Large intestine (tissue), 3 donors: ENCODE data around the gene ZNF516. TPM values are rescaled to one million over a fixed set of nuclear protein-coding genes. Genes with fewer than 3 reads are reported as not detected.

ENCODE experiments used
- DNase-seq, 2 donors: peaks; one replicate each; pipeline versions ENCODE4 v3.0.0 to v3.0.0-alpha.2; 2013
- H3K27ac ChIP-seq: one replicate; pipeline ENCODE4 v1.5.1; 2013; ENCODE audit warnings: low read length
- H3K27me3 ChIP-seq: 2 replicates; pipeline ENCODE4 v1.6.1; 2013; ENCODE audit warnings: low read length; ENCODE audit not compliant: control insufficient read depth, insufficient read depth
- H3K36me3 ChIP-seq: 2 replicates; pipeline ENCODE4 v1.6.1; 2013; ENCODE audit warnings: low read length; ENCODE audit not compliant: control insufficient read depth, insufficient read depth
- H3K4me1 ChIP-seq: one replicate; pipeline ENCODE4 v1.6.1; 2013; ENCODE audit warnings: low read length; ENCODE audit not compliant: control insufficient read depth, insufficient read depth
- H3K4me3 ChIP-seq: one replicate; pipeline ENCODE4 v1.5.1; 2013; ENCODE audit warnings: low read length
- H3K9me3 ChIP-seq: one replicate; pipeline ENCODE4 v1.6.1; 2013; ENCODE audit warnings: mild to moderate bottlenecking, low read depth, low read length, moderate library complexity; ENCODE audit not compliant: control insufficient read depth
- WGBS: methylation state at CpG from one replicate; pipeline ENCODE4 v1.1.5; 2013; ENCODE audit warnings: low lambda C conversion rate; ENCODE audit not compliant: insufficient coverage; 5-methylcytosine and 5-hydroxymethylcytosine counted together
- polyA plus RNA-seq: library from polyadenylated mRNA; unstranded; fragments of 120-200 nt; gene quantifications from one replicate; pipeline ENCODE4 v1.2.1, GENCODE V29; 2013

ZNF516 gene
- polyA plus RNA-seq, 1 donor: 18.4 TPM

DNA sequence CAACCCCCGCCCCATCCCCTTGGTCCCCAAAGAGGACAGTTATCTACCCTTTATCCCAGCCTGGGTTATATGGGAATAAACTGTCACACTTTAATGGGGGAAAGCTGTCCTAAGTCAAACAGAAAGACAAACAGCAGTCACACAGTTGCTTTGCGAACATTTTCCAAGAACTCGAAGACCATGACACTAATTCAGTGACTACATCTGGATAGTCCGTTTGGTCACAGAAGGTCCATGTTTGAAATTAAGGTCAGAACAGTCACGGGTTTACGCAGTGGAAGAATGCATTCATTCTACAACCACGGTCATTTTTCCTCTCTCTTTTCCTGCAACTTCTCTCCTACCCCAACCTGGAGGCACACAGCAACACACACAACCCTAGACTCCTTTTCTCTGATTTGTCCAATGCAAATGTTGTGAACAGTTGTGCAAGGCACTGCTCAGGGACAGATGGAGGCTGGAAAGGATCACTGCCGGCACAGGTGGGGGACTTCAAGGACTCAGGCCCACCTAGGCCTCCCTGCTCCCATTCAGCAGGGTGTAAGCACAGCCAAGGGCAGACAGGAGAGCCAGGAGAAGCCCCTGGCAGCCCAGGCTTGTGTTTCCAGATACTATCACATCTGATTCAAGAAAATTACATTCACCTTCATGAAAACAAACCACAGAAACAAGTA is 39.9 kb downstream of the ZNF516 start:
- H3K36me3 ChIP-seq: peaks cover 16% of the 10 kb centered on the region
- no peak for DNase-seq
- peaks cover 12% of the 10 kb centered on the region for H3K4me1 ChIP-seq
- H3K9me3 ChIP-seq: peaks cover 3% of the 10 kb centered on the region
- no peak overlapping the region for H3K4me3 ChIP-seq
- WGBS: no CpG with 5 or more reads among the region's 8 CpGs
- H3K27ac ChIP-seq: no peak overlapping the region
- no peaks in the 10 kb centered on the region for H3K27me3 ChIP-seq

DNA sequence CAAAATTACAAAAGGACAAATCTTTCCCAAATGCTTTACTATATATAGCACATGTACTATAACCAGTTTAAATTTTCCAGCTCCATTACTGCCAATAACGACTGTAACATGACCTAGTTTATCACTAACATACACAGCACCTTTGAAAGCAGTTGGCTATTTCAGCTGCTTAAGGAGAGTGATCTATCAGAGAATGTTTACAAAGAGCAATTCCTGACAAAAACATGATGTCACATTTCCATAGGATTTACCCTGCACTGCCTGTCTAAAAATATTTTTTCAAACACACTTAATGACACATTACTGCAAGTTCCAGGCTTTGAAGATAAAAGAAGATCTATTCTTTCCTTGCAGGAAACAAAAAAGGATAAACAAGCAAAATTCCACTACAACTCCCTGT is 40.6 kb downstream of the ZNF516 start:
- Histone ChIP-seq H3K27ac (no peak overlapping the region), H3K9me3 (peaks cover 3% of the 10 kb centered on the region), H3K4me1 (peaks cover 12% of the 10 kb centered on the region), H3K36me3 (peaks cover 12% of the 10 kb centered on the region), H3K27me3 (no peaks in the 10 kb centered on the region), H3K4me3 (no peak overlapping the region)
- no peak for DNase-seq
- no CpG with 5 or more reads among the region's 1 CpG for WGBS

DNA sequence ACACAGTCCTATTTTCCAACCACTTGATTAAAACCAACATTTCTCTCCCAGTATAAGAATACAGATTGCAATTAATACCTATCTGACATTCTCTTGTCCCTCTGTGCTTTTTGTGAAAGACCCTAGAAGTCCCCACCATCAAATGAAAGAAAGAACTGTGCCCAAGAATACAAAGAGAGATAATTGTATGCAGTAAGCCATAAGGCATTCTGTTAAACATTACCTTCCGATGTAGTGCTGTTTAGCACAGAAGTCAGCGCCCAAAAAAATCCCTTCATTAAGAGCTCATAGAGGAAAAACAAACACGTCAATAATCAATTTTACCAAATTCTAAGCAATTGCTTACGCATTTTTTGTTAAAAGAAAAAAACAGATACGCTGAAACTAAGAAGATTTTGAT is 41.1 kb downstream of the ZNF516 start:
- peaks cover 3% of the 10 kb centered on the region for H3K9me3 ChIP-seq
- no peak for DNase-seq
- peaks cover 12% of the 10 kb centered on the region for H3K4me1 ChIP-seq
- peaks cover 7% of the 10 kb centered on the region for H3K36me3 ChIP-seq
- 20% methylated on average over 4 of the region's 5 CpGs for WGBS
- H3K27ac ChIP-seq: no peak overlapping the region
- no peaks in the 10 kb centered on the region for H3K27me3 ChIP-seq
- H3K4me3 ChIP-seq: no peak overlapping the region

DNA sequence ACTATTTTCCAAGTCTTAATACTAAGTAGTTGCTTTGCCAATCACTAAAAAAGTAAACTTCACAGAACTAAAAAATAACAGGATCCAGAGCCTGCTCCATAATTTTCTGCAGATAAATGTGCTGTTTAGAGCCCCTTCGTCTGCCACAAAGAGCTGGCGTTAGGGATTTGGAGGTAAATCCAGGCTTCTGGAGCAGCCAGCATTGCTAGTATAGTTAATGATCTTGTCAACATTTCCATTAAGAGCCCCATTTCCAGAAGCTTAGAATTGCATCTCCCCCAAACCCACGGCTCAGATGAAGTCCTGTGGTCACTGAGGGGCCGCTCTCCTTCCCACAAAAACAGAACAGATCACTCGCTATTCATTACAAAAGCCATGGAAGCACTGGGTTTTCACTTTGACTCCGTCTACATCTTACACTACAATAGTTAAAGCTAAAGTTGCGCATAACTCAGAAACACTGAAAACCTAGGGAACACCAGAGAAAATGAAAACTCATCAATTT is 41.9 kb downstream of the ZNF516 start:
- Histone ChIP-seq H3K27ac (no peak overlapping the region), H3K27me3 (no peaks in the 10 kb centered on the region), H3K4me1 (peaks cover 12% of the 10 kb centered on the region), H3K9me3 (no peaks in the 10 kb centered on the region), H3K4me3 (no peak overlapping the region), H3K36me3 (no peaks in the 10 kb centered on the region)
- DNase-seq: no peak
- WGBS: 86% methylated on average over 1 of the region's 7 CpGs

DNA sequence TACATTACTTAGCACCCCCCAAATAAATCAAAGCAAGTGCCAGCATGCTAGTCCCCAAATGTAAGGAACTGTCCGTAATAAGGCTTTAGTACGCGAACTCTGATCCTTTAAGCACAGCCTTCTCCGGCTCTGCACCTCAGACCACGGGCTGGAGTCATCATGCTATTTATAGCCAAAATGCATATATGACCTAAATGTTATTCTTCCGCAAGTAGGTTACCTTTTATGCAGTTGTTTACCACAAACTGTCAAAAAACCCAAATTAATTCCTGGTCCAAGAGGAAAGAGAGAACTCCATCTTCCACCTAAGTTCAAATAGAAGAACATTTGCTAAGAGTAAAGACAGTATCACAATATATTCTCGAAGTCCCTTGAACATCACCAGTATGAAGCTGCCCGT is 42.7 kb downstream of the ZNF516 start:
- Histone ChIP-seq H3K4me1 (peaks cover 12% of the 10 kb centered on the region), H3K9me3 (no peaks in the 10 kb centered on the region), H3K36me3 (peaks cover 3% of the 10 kb centered on the region), H3K27ac (peak overlapping the region; percentile 64), H3K4me3 (no peak overlapping the region), H3K27me3 (no peaks in the 10 kb centered on the region)
- peak in 1 of 2 donors; percentile 34 for DNase-seq
- 67% methylated on average over 1 of the region's 8 CpGs for WGBS

DNA sequence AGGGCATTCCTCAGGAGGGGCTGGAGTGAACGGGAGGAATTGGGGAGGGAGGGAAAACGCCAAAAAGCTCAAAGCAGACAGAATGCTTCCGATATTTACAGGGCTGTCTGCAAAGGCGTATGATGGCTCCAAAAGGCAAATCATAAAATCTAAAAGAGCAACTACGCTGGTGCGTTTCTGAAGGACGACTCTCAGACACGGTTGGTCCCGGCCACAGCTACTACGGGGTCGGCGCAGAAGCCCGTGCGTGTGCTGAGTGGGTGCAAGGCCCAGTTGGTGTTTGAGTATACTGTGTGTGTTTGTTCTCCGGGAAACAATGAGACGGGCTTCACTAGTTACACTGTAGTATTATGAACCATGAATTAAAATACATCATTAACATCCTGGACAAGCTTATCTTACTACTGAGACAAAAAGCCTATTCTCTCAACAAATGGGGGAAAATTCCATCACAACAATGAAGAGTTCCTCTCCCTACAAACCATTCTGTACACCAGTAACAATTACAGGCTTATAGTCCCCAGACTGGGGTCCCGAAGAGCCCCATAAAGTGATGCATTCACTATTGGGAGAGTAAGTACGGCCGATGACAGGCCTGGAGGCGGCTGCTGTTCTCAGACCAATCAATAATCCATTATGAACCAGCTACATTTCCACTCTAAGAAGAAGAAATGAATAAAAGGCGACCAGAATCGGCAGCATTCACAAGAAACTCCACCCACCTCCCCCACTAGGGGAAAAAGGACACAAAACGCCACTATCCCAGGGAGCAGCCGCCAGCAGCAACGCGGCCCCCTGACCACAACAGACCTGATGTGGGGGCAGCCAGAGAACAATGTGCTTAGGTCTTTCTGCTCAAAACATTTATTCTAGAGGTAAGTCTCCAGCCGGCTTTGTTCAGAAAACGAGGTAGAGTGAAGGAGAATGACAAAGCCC is 43.4 kb downstream of the ZNF516 start:
- DNase-seq: peak in 1 of 2 donors; percentile 25
- Histone ChIP-seq H3K4me3 (peak overlapping the region; percentile 40), H3K27me3 (no peaks in the 10 kb centered on the region), H3K4me1 (peaks cover 12% of the 10 kb centered on the region), H3K27ac (peak overlapping the region; percentile 64), H3K9me3 (no peaks in the 10 kb centered on the region), H3K36me3 (peaks cover 3% of the 10 kb centered on the region)
- 35% methylated on average over 2 of the region's 28 CpGs for WGBS

DNA sequence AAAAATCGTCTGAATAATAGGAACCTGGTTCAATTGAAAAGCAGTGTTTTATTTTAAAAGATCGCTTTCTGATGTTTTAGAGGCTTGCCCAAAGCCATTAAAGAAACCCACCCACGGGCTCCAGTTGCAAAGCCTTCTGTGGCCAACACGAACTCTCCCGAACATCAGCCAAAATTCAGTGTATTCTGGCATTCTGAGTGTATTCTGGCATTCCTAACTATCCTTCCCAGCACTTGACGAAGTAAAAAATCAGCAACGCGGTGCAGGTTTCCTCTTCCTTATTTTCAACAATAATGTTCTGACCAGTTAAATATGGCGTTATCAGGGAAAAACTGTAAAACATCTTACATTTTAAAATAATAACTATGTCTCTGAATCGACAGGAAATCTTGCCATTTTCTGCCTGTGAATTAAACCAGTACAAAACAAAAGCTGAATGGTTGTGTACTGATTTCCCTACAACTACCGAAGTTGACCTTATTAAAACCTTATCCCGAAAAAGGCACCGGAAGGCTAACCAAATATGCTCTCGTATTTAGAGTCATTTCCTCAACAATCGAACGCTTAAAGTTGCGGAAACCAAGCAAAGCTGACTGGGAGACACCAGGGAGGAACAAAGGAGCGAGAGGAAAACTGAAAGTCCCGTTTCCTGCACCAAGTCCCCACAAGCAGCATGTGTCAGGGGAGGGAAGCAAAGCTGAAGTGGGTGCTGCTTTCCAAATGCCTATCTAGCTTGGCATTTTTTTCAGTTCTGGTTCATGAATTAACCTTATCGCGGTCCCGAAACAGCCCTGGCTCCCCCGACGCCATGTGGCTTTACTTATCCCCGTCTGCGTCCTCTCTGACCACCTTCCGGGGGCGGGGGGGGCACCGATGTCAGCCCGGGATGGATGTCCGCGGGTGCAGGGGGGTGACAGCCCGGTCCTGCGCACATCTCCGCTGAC is 44.3 kb downstream of the ZNF516 start:
- Histone ChIP-seq H3K27ac (peak overlapping the region; percentile 64), H3K9me3 (no peaks in the 10 kb centered on the region), H3K4me1 (peaks cover 12% of the 10 kb centered on the region), H3K27me3 (no peaks in the 10 kb centered on the region), H3K36me3 (peaks cover 3% of the 10 kb centered on the region), H3K4me3 (peak overlapping the region; percentile 40)
- WGBS: 70% methylated on average over 3 of the region's 35 CpGs
- peak; percentile 33 to 43 for DNase-seq

DNA sequence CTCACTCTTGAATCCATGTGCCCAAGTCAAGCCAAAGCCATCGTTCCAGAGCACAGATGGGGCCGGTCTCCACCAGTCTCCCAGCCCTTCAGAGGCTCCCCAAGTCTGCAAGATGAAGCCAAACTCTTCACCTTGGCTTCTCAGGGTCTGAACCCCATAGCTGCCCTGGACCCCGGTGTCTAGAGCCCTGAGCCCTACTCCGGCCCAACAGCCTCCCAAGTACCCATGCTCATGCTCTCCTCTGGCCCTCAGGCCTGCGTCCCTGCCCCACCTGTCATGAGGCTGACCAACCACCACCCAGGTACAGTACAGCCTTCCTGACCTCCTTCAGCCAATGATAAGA is 46.0 kb downstream of the ZNF516 start:
- H3K27me3 ChIP-seq: no peaks in the 10 kb centered on the region
- H3K4me3 ChIP-seq: no peak overlapping the region
- H3K9me3 ChIP-seq: no peaks in the 10 kb centered on the region
- DNase-seq: no peak
- H3K4me1 ChIP-seq: peaks cover 7% of the 10 kb centered on the region
- H3K27ac ChIP-seq: no peak overlapping the region
- WGBS: no CpG with 5 or more reads among the region's 5 CpGs
- peaks cover 3% of the 10 kb centered on the region for H3K36me3 ChIP-seq

DNA sequence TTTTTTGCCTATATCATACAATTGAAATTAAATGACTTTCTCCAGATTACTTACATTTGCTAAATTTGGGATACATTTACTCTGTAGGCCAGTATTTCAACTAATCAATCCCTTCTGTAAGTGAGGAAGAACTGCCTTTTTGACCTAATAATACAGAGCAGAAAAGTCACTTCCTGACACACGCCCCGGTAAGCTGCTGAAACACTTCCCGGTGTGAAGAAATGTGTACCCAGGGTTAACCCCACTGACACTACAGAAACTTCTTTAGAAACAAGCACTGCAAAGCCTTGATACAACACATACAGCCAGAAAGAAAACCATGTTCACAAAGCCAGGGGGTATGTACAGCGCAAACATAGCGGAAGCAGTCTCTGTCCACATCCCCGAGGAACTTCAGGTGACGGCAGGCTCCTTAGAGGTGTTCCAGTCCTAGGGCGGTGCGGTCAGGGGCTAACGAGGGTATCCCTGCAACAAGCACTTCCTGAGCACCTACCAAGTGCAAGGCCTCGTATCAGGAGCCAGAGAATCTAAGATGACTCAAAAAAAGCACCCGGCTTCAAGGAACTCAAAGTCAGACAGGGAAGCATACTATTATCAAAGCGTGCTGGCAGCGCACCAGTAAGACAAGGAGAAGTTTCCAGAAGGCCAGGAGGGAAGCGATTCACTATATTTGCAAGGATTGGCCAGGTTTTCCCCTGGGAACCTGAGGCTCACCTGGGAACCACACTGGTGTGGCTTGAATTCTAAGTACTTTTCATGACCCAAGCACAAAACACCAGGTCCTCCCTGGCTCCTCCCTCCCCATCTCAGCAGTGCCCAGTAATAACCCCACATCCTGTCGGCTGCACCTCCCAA is 46.6 kb downstream of the ZNF516 start:
- Histone ChIP-seq H3K36me3 (peaks cover 3% of the 10 kb centered on the region), H3K27ac (peak overlapping the region; percentile 9), H3K4me1 (peaks cover 6% of the 10 kb centered on the region), H3K4me3 (no peak overlapping the region), H3K27me3 (no peaks in the 10 kb centered on the region), H3K9me3 (no peaks in the 10 kb centered on the region)
- WGBS: no CpG with 5 or more reads among the region's 16 CpGs
- DNase-seq: peak in 1 of 2 donors; percentile 39
